Measurements from ENCODE around the gene TMEM107.

Gene TMEM107

DNA sequence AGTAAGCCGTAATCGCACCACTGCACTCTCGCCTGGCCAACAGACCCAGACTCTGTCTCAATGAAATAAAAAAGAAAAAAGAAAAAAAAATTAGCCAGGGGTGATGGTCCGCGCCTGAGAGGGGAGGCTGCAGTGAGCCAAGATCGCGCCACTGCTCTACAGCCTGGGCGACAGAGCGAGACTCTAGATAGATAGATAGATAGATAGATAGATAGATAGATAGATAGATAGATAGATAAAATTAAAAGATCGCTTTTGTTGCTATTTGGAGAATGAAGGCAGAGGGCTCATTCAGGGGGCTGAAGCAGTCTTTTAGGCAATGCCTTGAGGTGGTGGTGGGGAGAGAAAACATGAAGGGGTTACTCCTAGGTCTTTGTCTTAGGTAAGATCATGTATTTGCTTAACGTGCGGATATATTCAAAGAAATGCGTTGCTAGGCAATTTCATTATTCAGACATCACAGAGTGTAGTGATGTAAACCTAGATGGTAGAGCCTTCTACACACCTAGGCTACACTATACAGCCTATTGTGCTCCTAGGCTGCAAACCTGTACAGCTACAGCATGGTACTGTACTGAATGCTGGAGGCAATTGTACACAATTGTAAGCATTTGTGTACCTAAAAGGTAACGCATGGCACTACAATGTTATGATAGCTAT is 47.9 kb downstream of the TMEM107 start:
- no peak for DNase-seq

- peak; percentile 76 for DNase-seq
These were observed 49.6 kb downstream of the TMEM107 start for GRCh38 chr17:8126491-8127066.

GRCh38 chr17:8125947-8126490 is 50.2 kb downstream of the TMEM107 start:
- DNase-seq: peak; percentile 80

DNA sequence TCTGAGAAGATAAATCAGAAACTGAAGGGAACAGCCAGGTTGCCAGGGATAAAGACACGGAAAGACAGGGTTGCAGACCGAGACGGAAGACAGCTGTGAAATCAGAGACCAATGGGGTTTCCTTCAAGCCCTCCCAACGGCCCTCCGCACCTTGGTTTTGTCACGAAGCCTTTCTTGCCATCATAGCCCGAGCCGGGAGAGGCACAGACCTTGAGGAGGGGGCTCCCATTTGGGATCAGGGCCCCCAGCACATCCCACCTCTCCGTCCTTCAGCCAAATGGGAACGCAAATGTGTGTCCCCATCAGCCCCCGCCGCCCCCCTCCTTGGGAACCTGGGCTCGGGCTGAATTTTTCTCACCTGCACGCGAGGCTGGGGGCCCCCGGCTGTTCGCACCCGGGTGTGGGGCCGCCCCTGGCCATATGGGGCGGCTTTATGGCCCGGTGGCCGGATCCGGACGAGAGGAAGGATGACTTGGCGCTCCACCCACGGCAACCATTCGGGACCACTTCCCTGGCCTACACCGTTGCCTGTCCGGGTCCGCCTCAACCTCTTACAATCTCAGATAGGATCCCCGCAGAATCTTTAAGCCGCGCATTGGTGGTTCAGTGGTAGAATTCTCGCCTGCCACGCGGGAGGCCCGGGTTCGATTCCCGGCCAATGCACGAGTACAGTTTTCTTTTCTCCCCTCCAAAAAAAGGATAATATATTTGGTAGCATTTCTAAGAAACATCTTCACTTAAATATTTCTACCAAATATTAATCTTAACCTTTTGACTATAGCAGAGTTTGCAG is 50.8 kb downstream of the TMEM107 start:
- DNase-seq: peak; percentile 97

DNA sequence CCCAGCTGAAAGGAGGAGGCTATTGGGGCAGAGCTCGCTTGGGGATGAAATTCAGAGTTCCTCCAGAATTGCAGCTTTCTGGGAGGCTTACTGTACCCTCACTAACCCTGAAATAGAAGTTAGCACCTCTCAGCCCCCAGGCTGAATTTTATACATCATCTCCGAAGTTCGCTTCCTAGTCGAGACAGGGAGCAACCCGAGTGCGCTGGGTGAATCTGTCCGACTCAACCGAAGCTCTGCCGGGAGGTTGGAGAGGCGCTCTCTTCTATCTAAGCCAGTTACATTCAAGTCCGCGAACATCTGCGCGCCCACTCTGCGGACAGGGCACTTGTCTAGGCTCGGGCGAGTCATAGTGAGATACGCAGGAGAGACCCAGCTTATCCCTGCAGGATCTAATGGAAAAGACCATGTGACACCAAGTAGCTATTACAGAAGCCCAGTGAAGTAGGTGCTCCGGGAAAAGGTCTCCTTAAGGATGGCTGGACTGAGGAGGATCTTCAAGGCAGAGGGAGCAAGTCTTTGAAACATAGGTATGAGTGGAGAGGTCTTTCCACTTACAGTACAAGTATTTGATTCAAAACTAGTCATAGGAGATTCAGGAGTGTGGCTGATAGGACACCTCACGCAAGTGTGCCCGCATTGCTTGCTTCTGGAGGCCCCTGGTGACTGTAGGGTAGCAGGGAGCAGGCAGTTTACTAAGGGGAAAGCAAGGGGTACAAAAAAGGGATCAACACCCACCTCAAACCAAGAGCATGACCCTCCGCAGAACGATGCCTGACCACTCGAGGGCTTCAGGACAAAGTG is 51.6 kb downstream of the TMEM107 start:
- peak; percentile 63 for DNase-seq

- peak; percentile 46 for DNase-seq
These were observed 52.4 kb downstream of the TMEM107 start, which contains the start of gene HES7 for GRCh38 chr17:8123695-8124349. HES7 (minus strand) TSS chr17:8124106; CDS start chr17:8124084, 22 bp downstream.

- peak; percentile 66 for DNase-seq
These were observed 53.1 kb downstream of the TMEM107 start for GRCh38 chr17:8122924-8123694.

Measured in eye (tissue), 1 donor.